Esophagus squamous epithelium (tissue), 5 donors: ENCODE data around the gene LPIN1. TPM values are rescaled to one million over a fixed set of nuclear protein-coding genes. Genes with fewer than 3 reads are reported as not detected.

Experiments
- DNase-seq: peaks from one replicate; lab custom pipeline; 2025; lab: John Stamatoyannopoulos, UW
- H3K27ac ChIP-seq, 4 donors: fragments of 200-600 bp; sonication (generic); one replicate each; pipeline ENCODE4 v1.5.1; 2016 to 2019; ENCODE audit warnings: mild to moderate bottlenecking in 1 of 4
- H3K27me3 ChIP-seq, 4 donors: fragments of 200-600 bp; sonication (generic); 1 replicate in 3 of 4; 2 replicates in 1 of 4; pipeline versions ENCODE4 v1.5.1 to v1.6.0; 2017 to 2021; ENCODE audit warnings: antibody characterized with exemption in 1 of 4
- H3K36me3 ChIP-seq, 3 donors: fragments of 200-600 bp; sonication (generic); one replicate each; pipeline ENCODE4 v1.5.1; 2016 to 2019
- H3K4me1 ChIP-seq, 3 donors: fragments of 200-600 bp; sonication (generic); one replicate each; pipeline ENCODE4 v1.5.1; 2017 to 2019
- H3K4me3 ChIP-seq, 4 donors: fragments of 200-600 bp; sonication (generic); 1 replicate in 3 of 4; 2 replicates in 1 of 4; pipeline ENCODE4 v1.5.1; 2016 to 2019; ENCODE audit warnings: mild to moderate bottlenecking in 2 of 4, moderate library complexity in 1 of 4
- H3K9me3 ChIP-seq, 3 donors: fragments of 200-600 bp; sonication (generic); one replicate each; pipeline ENCODE4 v1.5.1; 2016 to 2019
- POLR2A ChIP-seq, 4 donors: fragments of 450-650 bp; IDR thresholded peaks; one replicate each; pipeline ENCODE4 v1.6.1; 2017; ENCODE audit warnings: antibody characterized with exemption in 4 of 4, mild to moderate bottlenecking in 4 of 4, moderate library complexity in 3 of 4
- WGBS, 2 donors: methylation state at CpG; one replicate each; pipeline ENCODE4 v1.1.5; 2018; 5-methylcytosine and 5-hydroxymethylcytosine counted together
- intact Hi-C: fragments of 100-400 bp; cut with DNase I; formaldehyde crosslinking; loops from one replicate; pipeline ENCODE4 v1.15.0; 2022
- total RNA-seq, 4 donors: library from RNA; depleted of rRNA; stranded (reverse); fragments of >200 nt; gene quantifications; one replicate each; pipeline ENCODE4 v1.1.0, GENCODE V29; 2016
- TF ChIP-seq, protein P1 (sequence below), 6 experiments: fragments of 450-650 bp in 4 of 6; fragments of 200-600 bp in 2 of 6; sonication (generic) in 2 of 6; IDR thresholded peaks; one replicate each; pipeline ENCODE4 v1.5.1; 2016 to 2019; ENCODE audit warnings: antibody characterized with exemption in 6 of 6, mild to moderate bottlenecking in 4 of 6, moderate library complexity in 4 of 6
- donor health status: DM: yes; HTN: yes; CAD: no.

LPIN1 gene
- total RNA-seq, 4 donors from 2014 or later: 16.9 to 80.9 (median 39.7) TPM

GRCh38 chr2:11750917-11751316 lies 4.5 kb downstream of the LPIN1 start:
- 36 to 49% methylated on average over 7 of the region's 7 CpGs for WGBS, 2 donors
- intact Hi-C loops: no loop called here
- TF ChIP-seq, protein P1, sequence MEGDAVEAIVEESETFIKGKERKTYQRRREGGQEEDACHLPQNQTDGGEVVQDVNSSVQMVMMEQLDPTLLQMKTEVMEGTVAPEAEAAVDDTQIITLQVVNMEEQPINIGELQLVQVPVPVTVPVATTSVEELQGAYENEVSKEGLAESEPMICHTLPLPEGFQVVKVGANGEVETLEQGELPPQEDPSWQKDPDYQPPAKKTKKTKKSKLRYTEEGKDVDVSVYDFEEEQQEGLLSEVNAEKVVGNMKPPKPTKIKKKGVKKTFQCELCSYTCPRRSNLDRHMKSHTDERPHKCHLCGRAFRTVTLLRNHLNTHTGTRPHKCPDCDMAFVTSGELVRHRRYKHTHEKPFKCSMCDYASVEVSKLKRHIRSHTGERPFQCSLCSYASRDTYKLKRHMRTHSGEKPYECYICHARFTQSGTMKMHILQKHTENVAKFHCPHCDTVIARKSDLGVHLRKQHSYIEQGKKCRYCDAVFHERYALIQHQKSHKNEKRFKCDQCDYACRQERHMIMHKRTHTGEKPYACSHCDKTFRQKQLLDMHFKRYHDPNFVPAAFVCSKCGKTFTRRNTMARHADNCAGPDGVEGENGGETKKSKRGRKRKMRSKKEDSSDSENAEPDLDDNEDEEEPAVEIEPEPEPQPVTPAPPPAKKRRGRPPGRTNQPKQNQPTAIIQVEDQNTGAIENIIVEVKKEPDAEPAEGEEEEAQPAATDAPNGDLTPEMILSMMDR (IDR thresholded peaks at IDR 0.05): no peak
- no peak for TF ChIP-seq POLR2A (IDR thresholded peaks at IDR 0.05)
- no peaks in the 10 kb centered on the region for H3K27me3 ChIP-seq
- no peak for DNase-seq
- H3K27ac ChIP-seq: peak overlapping the region in 3 of 4 donors; percentile 30 to 93 (median 71)
- H3K4me1 ChIP-seq: peaks cover 26 to 86% (median 30%) of the 10 kb centered on the region in 3 donors
- H3K4me3 ChIP-seq: no peak overlapping the region
- H3K9me3 ChIP-seq: no peaks in the 10 kb centered on the region
- H3K36me3 ChIP-seq: no peaks in the 10 kb centered on the region

DNA sequence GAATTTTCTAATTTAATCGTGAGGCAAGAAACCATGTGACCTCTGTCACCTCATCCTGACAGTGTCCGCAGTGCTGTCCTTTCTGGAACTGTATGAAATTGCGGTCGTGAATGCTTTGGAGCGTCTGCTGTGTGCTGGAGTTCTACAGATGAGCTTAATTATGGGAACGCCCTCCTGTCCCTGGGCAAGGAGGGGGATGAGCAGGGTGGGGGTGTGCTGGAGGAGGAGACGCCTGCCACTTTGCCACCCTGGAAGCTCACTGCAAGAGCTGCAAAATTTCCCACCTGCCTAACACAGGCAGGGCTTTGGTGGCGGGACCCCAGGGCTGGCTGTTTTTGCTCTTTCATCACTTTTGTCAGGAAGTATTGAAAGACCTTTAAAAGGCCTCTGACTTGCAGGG lies 6.5 kb downstream of the LPIN1 start:
- peaks cover 21 to 70% (median 26%) of the 10 kb centered on the region in 3 donors for H3K4me1 ChIP-seq
- WGBS, 2 donors: 57 to 78% methylated on average over 7 to 8 of the region's 8 CpGs
- H3K27me3 ChIP-seq: no peaks in the 10 kb centered on the region
- no peak overlapping the region for H3K4me3 ChIP-seq
- no peaks in the 10 kb centered on the region for H3K36me3 ChIP-seq
- no peak for TF ChIP-seq POLR2A (IDR thresholded peaks at IDR 0.05)
- TF ChIP-seq, protein P1 (IDR thresholded peaks at IDR 0.05): no peak
- peak overlapping the region; percentile 63 to 88 (median 76) for H3K27ac ChIP-seq
- H3K9me3 ChIP-seq: no peaks in the 10 kb centered on the region
- DNase-seq: no peak
- intact Hi-C loops: no loop called here

DNA sequence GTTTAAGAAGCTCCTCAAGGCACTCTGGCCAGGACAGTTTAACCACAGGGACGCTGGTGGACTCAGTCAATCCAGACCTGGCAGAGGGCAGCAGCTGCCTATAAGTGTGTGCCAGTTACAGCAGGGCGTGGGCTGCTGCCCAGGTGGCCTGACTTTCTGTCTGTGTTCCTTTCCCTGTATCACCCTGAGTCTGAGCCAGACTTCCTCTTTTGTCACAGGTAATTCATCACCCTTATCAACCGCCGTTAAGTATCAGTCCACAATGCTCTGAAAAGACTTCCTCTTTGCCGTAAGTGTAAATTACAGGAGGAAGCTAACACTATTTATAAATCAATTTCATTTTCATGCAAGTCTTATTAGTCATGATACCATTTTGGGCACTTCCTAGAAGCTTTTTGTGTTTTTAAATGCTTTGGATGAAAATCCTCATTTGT lies 7.0 kb downstream of the LPIN1 start:
- 11 to 17% methylated on average over 5 of the region's 5 CpGs for WGBS, 2 donors
- peak overlapping the region in 3 of 4 donors; percentile 13 to 39 (median 18) for H3K4me3 ChIP-seq
- H3K9me3 ChIP-seq: no peaks in the 10 kb centered on the region
- no peaks in the 10 kb centered on the region for H3K36me3 ChIP-seq
- H3K27me3 ChIP-seq: no peaks in the 10 kb centered on the region
- intact Hi-C loops: no loop called here
- peaks cover 18 to 65% (median 25%) of the 10 kb centered on the region in 3 donors for H3K4me1 ChIP-seq
- TF ChIP-seq POLR2A (IDR thresholded peaks at IDR 0.05): peak in 1 of 4 donors; percentile 31
- TF ChIP-seq, protein P1 (IDR thresholded peaks at IDR 0.05): peak in 1 of 6 experiments; percentile 14
- no peak for DNase-seq
- peak overlapping the region; percentile 63 to 88 (median 76) for H3K27ac ChIP-seq

GRCh38 chr2:11753886-11754699 lies 7.7 kb downstream of the LPIN1 start:
- Histone ChIP-seq H3K9me3 (no peaks in the 10 kb centered on the region), H3K27me3 (no peaks in the 10 kb centered on the region), H3K4me1 (peaks cover 18 to 59% (median 21%) of the 10 kb centered on the region in 3 donors), H3K27ac (peak overlapping the region; percentile 63 to 88 (median 76)), H3K36me3 (no peaks in the 10 kb centered on the region), H3K4me3 (peak overlapping the region in 3 of 4 donors; percentile 13 to 39 (median 18))
- DNase-seq: no peak
- TF ChIP-seq, protein P1 (IDR thresholded peaks at IDR 0.05): no peak
- TF ChIP-seq POLR2A (IDR thresholded peaks at IDR 0.05): peak in 1 of 4 donors; percentile 19
- intact Hi-C loops: no loop called here
- 9 to 15% methylated on average over 8 to 12 of the region's 15 CpGs for WGBS, 2 donors

- peaks cover 18 to 53% (median 21%) of the 10 kb centered on the region in 3 donors for H3K4me1 ChIP-seq
- no peak for DNase-seq
- TF ChIP-seq POLR2A (IDR thresholded peaks at IDR 0.05): no peak
- TF ChIP-seq, protein P1 (IDR thresholded peaks at IDR 0.05): no peak
- H3K27ac ChIP-seq: peak overlapping the region; percentile 63 to 88 (median 76)
- intact Hi-C loops: no loop called here
- H3K4me3 ChIP-seq: no peak overlapping the region
- no peaks in the 10 kb centered on the region for H3K9me3 ChIP-seq
- WGBS, 2 donors: 55 to 86% methylated on average over 2 of the region's 2 CpGs
- no peaks in the 10 kb centered on the region for H3K27me3 ChIP-seq
- no peaks in the 10 kb centered on the region for H3K36me3 ChIP-seq
Measured at GRCh38 chr2:11754700-11755015, 8.2 kb downstream of the LPIN1 start.
